ENCODE results near the gene ARHGAP8.
"Not testable (repeated sequence)": the region's sequence is repeated elsewhere in the genome, so short reads cannot be mapped to it uniquely, and the experiment has no call there.

Gene ARHGAP8

DNA sequence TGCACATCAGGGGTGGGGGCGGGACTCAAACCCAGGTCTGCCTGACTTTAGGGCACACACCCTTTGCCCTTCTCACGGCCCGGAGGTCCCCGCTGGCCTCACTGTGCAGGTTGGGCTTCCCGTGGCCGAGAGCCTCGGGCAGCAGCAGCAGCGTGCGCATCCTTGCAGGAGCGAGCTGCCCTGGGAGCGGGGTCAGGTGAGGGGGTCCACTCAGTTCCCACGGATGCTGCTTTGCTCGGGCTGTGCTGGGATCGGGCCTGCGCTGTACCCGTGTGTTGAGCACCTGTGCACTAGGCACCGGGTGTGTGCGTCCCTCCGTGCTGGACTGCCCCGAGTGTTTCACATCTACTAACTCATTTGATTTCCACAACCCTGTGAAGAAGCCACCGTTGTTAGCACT, 25.2 kb upstream of the ARHGAP8 start:
- no peak for DNase-seq

DNA sequence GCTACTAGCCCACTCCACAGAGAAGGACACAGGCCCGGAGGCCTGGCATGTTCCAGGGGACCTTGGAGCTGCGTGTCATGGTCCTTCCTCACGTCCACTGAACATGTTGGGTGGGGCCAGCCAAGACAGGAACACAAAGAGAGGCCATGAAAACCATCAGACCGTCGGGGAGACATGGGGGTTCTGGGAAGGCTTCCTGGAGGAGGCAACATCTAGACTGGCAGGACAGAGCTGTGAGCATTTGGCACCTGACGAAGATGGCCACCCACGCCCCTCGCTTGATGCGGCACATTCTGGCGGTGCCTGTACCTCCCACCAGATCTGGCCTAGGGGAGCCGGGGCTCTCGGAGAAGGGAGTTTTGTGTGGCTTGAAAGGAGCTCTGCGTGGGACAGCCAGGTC, 24.7 kb upstream of the ARHGAP8 start:
- no peak for DNase-seq

DNA sequence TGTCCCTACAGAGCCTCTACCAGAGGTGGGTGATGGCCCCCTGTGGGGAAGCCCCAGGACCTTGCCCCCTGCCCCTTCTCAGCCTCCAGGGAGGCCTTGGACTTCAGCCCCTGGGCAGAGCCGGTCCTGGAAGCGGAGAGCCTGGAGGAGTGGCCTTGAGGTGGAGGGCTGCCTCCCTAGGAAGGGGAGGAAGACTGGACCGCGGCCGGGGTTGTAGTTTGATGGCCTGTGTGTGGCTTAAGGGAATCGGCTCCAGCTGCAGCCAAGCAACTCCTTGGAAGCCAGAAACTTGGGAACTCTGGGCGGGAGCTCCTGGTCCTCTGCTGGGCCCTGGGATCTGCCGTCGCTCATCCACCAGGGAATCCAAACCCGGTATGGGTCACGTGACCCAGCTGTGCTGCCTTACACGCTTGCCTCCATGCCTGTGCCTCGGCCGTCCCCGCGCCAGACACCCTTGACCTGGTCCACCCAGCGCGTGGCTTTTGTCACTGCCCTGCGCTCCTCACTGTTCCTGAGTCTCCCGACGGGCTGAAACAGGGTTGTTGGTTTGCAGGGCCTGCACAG, 23.5 kb upstream of the ARHGAP8 start:
- no peak for DNase-seq

DNA sequence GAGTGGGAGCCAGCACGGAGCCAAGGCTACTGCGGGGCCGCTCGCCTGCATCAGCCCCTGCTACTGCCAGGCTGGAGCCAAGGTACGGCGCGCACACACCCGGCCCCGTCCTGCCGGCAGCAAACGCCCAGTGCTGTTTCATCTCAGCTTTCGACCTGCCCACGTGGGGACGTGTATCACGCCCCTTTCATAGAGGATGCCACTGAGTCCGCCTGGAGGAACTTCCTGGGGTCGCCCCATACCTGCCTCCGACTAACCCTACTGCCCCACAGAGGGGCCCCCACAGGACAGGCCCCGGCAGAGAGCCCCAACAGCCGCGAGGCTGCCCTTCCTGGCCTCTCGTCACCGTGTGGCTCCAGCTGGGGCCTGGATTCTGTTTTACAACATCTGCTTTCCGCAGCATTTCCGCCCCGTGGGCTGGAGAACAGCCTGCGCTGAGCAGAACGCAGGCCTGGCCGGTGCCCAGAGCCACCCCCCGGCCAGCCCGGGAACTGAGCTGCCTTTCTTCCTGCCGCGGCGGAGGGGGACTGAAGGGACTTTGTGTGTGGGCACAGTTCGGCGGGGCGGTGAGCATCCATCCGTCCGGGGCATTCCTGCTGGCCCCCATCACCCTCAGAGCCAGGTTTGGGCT, 22.9 kb upstream of the ARHGAP8 start:
- DNase-seq, result no peak

DNA sequence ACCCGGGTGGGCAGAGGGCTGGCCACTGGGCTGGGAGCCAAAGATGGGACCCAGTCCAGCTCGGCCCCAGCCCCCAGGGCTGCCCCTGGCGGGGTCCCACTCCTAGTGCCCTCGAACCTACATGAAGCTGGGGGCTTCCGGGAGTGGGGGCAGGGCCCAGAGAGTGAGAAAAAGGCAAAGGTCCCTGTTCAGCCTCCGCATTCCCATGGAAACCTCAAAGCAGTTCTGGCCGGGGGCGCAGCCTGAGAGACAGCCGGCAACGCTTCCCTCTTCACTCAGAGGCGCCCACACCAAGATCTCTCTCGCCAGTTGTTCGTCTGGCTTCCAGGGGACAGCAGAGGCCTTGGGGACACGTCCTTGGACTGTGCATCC, 22.4 kb upstream of the ARHGAP8 start:
- no peak for DNase-seq

DNA sequence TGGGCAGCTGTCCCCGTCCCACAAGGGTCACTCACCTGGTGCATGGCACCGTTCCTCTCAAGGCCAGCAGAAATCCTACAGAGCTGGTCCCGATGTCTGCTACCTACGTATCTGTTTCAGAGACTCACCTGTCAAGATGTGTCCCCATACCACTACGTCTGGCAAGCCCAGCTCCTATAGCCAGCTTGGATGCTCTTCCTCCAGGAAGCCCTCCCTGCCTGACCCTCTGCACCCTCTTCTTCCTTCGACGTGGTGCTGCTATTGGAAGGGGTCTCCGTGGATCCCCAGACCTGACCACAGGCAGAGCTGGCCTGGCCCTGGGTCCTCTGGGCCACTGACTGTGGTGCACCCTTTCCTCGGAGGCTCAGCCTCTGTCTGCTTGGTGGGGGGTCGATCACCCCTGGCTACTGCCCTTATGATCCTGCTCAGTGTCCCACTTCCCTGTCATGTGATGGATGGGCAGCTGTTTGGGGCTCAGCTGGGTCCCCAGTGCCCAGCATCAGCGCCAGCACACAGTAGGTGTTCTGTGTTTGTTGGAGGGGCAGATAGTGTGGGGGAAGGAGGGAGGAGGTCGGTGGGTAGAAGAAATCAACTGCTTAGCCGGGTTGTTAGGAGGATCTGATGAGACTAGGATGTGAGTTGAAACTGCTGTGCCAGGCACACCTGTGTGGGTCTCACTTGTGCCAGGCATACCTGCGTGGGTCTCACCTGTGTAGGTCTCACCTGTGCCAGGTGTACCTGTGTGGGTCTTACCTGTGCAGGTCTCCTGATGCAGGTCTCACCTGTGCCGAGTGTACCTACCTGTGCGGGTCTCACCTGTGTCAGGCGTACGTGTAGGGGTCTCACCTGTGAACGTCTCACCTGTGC, 21.7 kb upstream of the ARHGAP8 start:
- DNase-seq, result no peak

DNA sequence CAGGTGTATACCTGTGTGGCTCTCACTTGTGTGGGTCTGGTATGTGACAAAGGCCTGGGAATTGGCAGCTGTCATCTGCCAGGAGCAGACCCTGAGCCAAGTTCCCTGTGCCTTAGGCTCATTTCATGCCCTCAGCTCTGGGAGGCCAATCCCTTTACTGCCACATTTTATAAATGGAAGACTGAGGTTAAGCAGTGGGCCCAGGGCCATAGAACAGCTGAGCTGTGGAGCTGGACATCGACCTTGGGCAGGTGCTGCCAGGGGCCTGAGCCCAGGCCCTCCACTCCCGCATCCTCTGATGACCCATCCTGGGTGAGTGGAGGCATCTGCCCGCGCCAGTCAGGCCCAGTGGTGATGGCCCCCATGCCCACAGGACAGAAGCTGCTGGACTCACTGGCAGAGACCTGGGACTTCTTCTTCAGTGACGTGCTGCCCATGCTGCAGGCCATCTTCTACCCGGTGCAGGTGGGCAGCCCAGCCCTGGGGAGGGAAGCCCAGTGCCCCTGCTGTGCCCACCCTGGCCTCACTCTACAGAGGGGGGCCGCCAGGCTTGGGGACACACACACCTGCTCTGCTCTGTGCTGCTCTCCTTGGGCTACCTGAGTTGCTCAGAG, 20.9 kb upstream of the ARHGAP8 start:
- DNase-seq, result no peak

DNA sequence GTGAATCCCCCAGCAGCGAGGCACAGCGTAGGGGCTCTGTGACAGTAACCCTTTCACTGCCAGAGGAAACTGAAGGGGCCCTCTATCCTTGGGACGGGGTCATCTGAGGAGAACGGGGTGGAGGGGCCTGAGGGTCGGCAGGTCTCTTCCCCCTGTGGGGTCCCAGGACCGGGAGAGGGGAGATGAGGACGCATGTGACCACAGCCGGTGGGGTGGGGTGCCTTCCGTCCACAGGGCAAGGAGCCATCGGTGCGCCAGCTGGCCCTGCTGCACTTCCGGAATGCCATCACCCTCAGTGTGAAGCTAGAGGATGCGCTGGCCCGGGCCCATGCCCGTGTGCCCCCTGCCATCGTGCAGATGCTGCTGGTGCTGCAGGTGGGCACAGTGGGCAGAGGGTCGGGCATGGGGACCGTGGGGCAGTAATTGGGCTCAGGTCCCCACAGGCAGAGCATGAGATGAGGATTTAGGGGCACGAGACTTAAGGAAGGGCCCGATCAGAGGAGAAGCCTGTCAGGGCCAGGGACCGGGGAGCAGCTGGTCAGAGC, 20.3 kb upstream of the ARHGAP8 start:
- DNase-seq, result no peak

DNA sequence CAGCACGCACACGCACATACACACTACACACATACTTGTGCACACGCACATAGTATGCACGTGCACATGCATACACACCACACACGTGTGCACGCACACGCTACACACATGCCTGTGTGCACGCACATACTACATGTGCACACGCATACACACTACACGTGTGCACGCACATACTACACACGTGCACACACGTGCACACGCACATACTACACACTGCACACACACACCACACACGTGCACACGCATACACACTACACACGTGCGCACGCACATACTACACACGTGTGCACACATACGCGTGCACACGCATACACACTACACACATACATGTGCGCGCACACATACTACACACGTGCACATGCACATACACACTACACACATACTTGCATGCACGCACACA, 19.7 kb upstream of the ARHGAP8 start:
- DNase-seq, result no peak

DNA sequence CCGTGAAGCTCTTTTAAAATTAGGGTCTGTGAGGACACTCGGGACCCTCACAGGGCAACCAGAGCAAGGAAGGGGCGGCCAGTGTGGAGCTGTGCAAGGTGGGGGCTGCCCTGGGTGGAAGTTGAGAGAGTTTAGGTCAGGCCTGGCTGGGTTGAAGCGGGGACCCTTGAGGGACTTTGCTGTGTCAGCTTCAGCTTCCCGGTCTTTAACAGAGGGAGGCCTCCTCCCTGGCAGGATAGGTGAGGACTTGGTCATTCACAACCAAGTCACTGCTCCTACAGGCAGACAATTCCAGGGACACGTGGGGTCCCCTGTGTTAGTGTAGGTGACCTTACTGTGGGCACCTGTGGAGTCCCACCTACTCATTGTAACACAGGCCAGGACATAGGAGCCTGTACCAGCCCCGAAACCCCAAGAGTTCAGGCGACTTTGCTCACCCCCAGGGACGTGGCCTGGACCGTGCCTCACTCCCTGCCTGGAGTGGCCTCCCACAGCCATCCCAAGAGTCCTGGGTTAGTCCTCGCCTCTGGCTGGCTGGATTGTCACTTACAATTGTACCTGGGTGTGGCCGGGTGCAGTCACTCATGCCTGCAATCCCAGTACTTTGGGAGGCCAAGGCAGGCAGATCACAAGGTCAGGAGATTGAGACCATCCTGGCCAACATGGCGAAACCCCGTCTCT, 18.8 kb upstream of the ARHGAP8 start:
- DNase-seq, result no peak

DNA sequence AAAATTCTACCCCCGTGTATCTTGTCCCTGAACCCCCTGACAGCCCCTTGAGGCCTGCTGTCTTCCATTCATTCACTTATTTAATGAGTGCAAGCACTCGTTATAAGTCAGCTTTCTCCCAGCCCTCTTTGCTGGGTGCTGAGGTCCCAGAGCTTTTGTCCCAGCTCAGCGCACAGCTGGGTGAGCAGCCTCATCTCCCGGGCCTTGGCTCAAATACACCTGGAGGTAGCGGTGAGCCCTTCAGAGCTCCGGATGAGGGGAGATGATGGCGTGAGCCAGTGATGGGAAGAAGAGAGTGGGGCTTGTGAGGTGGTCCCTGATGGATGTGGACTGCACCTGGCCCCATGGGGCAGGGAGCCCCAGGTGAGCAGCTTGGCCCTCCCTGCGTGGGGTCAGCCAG, 18.1 kb upstream of the ARHGAP8 start:
- no peak for DNase-seq

DNA sequence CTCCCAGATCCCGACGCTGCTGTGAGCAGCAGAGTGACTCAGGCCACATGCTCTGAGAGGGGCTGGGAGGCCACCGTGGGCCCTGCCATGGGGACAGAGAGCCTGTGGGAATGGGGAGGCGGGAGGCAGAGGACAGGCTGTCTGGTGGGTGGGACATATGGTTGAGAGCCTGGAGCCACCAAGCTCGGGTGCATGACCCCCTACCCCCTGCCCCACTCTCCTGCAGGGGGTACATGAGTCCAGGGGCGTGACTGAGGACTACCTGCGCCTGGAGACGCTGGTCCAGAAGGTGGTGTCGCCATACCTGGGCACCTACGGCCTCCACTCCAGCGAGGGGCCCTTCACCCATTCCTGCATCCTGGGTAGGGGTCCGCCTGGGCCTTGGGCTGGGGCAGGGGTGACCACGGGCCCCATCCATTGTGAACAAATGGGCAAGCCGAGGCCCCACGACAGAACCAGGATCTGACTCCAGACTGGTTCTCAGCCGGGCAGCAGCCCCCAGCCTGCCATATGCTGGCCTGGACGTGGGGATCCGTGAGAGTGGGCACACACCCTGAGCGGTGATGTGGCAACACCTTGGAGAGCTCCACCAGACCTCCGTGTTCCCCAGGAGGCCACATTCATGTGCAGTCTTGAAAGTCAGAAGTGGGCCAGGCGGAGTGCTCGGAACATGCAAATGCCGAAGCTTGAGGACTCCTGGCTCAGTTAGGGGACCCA, 17.4 kb upstream of the ARHGAP8 start:
- no peak for DNase-seq

DNA sequence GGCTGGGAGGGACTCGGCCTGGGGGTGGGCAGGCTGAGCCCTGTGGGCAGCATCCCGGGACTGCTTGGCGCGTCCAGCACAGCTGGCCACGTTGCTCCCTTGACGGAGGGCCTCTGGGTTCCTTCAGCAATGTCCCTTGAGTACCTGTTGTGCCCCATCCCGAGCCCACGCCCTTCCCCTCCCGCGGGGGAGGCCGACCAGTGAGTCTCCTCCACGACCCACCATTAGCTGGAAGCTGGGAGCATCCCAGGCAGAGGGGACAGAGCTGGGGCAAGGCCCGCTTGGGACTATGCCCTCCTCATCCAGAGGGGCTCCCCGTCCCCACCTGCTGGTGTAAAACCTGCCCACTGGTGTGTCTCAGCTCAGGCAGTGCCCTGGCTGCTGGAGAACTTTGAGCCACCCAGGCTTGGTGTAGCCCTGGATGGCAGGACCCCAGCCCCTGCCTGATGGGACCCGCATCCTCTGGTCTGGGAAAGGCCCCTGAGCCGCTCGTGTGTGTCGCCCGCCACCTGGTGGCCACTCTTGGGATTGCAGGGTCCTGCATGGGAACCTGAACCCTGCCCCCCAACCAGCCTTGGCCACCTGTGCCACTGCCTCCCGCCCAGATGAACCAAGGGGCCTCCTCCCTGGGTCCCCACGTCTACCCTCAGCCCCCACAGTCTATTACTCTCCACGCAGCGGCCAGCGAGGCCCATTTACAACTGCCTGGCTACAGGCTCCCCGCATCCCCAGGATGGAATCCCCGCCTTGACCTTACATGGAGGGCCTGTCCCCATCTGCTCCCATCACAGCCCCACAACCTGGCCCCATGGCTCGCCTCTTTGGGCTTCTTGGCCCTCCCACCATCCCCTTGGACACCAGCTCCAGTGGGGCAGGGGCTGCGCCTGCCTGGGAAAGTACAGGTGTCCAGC, 16.6 kb upstream of the ARHGAP8 start:
- DNase-seq, result peak; percentile 88

DNA sequence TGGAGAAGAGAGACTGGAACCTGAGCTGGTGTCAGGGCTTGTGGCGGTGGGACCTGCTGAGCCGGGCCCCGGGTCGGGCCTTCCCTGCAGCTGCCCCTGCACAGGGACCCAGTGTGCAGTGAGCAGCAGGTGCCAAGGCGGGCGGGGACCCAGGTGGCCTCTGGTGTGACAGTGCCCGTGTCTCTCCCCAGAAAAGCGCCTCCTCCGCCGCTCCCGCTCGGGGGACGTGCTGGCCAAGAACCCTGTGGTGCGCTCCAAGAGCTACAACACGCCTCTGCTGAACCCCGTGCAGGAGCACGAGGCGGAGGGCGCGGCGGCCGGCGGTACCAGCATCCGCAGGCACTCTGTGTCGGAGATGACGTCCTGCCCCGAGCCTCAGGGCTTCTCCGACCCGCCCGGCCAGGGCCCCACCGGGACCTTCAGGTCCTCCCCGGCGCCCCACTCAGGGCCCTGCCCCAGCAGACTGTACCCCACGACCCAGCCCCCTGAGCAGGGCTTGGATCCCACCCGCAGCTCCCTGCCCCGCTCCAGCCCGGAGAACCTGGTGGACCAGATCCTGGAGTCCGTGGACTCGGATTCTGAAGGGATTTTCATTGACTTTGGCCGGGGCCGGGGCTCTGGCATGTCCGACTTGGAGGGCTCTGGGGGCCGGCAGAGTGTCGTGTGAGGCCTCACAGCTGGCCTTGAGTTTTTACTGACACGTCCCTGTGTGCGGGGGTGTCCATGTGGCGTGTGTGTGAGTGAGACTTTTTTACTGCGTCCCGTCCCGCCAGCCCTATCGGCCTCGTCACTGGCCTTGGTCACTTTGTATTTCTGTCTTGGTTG, 15.6 kb upstream of the ARHGAP8 start:
- no peak for DNase-seq

DNA sequence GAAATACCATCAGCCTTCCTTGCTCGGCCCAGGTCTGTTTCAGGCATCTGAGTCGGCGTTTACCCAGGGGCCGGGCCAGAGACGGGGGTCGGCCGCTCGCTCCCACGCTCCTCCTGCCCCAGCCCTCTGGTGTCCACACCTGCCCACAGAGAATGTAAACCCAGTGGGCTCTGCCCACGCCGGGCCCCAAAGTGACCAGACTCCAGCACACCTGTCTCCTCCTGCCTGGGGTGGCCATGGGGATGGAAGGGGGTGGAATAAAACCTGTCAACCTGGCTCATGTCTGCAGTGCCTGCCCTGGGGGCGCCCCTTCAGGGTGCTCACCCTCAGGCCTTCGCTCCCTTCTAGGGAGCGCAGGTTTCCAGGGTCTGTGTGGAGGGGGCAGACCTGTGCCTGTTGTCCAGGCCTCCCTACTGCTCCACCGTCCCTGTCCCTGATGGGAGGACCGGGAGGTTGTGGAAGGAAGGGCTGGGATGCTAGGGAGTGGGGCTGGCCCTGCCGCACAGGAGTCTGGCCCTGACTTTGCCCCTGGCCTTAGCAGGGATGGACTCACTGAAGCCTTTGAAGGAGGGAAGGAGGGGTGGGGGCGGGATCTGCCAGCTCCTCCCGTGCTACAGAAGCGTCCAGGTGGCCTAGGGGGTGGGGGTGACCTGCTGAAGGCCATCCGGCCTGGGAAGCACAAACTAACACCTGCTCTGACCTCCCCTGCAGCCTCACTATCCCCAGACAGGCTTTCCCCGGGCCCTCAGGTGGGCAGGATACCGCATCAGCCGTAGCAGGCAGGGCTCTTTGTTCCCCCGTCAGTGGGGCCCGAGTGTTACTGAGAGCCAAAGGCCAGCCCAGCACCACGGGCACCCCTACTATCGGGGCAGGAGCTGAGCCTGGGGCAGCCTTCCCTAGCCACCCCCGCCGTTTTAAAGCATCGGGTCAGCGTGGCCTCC, 14.7 kb upstream of the ARHGAP8 start:
- DNase-seq, result no peak

DNA sequence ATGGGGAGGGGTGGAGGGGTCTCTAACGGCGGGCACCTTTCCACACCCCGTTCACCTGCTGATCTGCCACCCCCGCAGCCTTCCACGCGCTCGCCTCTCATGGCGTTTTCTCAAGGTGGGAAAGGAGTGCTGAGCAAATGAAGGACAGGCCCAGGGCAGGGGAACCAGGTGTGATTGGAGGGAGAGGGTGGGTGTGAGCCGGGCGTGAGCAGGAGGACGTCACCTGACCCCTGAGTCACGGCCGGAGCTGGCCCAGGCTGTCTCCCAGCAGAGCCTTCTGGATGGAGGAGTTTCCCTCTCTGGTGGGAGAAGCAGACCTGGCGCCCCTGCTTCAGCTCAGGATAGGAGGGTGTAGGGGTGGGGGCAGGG, 14.0 kb upstream of the ARHGAP8 start:
- DNase-seq, result no peak

DNA sequence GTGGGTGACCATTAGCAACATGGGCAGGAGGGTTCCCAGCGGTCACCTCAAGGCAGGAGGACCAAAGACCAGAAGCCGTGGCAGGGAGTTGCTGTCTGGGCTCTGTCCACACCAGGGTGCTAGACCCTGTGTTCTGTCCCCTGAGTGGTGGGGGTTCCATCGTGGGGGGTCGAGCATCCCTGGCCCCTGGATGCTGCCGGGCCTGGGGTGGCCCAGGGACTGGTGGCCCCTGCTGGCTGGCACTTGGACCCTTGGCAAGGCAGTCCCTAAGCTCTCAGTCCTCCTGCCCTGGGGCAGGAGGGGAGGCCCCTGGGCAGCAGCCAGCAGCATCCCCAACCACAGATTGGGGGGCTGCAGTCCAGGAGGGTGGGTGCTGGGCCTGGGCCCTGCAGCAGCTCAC, 13.4 kb upstream of the ARHGAP8 start:
- no peak for DNase-seq

DNA sequence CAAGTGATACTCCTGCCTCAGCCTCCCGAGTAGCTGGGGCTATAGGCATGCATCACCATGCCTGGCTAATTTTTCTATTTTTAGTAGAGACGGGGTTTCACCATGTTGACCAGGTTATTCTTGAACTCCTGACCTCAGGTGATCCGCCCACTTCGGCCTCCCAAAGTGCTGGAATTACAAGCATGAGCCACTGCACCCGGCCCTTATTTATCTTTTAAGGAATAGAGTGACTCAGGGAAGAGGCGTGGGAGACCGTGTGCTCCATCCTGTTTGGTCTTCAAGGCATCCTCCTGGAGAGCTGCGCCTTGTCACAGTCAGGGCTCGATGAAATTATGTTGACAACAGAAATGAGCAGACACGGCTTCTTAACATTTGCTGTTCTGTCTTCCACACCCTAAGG, 12.7 kb upstream of the ARHGAP8 start:
- DNase-seq, result not testable (repeated sequence)

DNA sequence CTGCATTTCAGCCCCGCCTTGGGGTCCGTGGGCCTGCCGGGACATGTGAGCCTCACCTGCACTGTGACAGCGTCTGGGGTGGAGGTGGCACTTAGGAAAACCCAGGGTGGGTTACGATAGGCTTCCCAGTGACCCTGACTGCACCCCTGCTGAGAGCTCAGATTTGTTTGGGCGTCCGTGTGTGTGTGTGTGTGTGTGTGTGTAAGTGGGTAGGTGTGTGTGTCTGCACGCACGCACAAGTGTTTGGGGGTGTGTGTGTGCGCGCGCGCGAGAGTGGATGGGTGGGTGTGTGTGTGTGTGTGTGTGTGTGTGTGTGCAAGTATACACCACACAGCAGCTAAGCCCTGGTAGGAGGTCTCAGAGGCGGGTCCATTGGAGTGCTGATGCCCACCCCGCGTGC, 12.1 kb upstream of the ARHGAP8 start:
- DNase-seq, result no peak

Data from activated CD4-positive, alpha-beta T cell treated with anti-CD3 and anti-CD28 coated beads, Interleukin-2, Interleukin-6, amounts not matched to agents 100 ng/mL and 50 ng/mL, durations not matched to agents 16 hours and 8 hours (primary cell).